22Rv1 (cell line): ENCODE data around the gene MORN1.

ENCODE experiments used
- H3K27ac ChIP-seq: fragments of 450-650 bp; 2 replicates; pipeline ENCODE4 v1.5.1; 2017
- CTCF ChIP-seq: fragments of 450-650 bp; IDR thresholded peaks from 2 replicates; pipeline ENCODE4 v1.5.1; 2017; ENCODE audit warnings: mild to moderate bottlenecking
- ZFX ChIP-seq: fragments of 450-650 bp; IDR thresholded peaks from 2 replicates; pipeline ENCODE4 v1.6.1; 2017; ENCODE audit warnings: antibody characterized with exemption, borderline replicate concordance

MORN1 gene

GRCh38 chr1:2422523-2422922 is 31.2 kb upstream of the MORN1 start:
- H3K27ac ChIP-seq, result no peak overlapping the region
- no peak for TF ChIP-seq ZFX
- no peak for TF ChIP-seq CTCF

- TF ChIP-seq CTCF, result no peak
- no peak for TF ChIP-seq ZFX
- H3K27ac ChIP-seq, result no peak overlapping the region
These were observed 28.1 kb upstream of the MORN1 start for GRCh38 chr1:2419416-2419815.

GRCh38 chr1:2418791-2419320 is 27.5 kb upstream of the MORN1 start:
- TF ChIP-seq ZFX (no peak), CTCF (no peak)
- H3K27ac ChIP-seq, result no peak overlapping the region

GRCh38 chr1:2417833-2418225 is 26.5 kb upstream of the MORN1 start:
- no peak for TF ChIP-seq ZFX

GRCh38 chr1:2417083-2417832 is 25.9 kb upstream of the MORN1 start:
- TF ChIP-seq CTCF (no peak), ZFX (no peak)
- H3K27ac ChIP-seq, result no peak overlapping the region

More at GRCh38 chr1:2417833-2418225, 26.5 kb upstream of the MORN1 start:
- H3K27ac ChIP-seq, result no peak overlapping the region

- peak overlapping the region; percentile 17; the same call in 1 of the 2 replicates for H3K27ac ChIP-seq
- no peak for TF ChIP-seq ZFX
- TF ChIP-seq CTCF, result no peak
These were observed 25.0 kb upstream of the MORN1 start for GRCh38 chr1:2416403-2416802.

DNA sequence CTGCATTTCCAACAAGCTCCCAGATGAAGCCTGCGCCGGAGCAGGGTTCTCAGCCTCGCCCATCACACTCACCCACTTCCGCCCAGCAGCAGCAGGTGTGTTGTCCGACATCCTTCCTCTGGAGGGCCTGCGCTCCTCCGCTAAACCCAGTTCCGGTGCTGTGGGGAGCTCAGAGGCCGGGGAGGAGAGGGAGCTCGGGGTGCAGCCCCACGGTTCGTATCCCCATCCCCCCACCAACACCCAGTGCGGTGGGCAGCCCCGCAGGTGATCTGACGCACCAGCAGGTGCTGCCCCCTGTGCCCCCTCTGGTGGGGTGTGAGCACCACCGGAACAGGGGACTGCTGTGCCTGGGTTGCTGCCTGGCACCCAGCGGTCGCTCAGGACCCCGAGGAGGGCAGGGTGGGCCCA is 24.5 kb upstream of the MORN1 start:
- H3K27ac ChIP-seq, result peak overlapping the region; percentile 17; the same call in 1 of the 2 replicates
- TF ChIP-seq CTCF (peak; percentile 9; the same call in 1 of the 2 replicates), ZFX (no peak)
